Mesendoderm (in vitro differentiated cells): ENCODE results near the gene ENDOV.

Experiments
- DNase-seq: peaks from one replicate; pipeline ENCODE4 v3.0.0; 2013
- H2AK5ac ChIP-seq: 2 replicates; pipeline ENCODE4 v1.6.1; 2013; ENCODE audit warnings: low read length, inconsistent platforms
- H2BK120ac ChIP-seq: 2 replicates; pipeline ENCODE4 v1.6.1; 2013; ENCODE audit warnings: low read depth, mild to moderate bottlenecking, low read length, moderate library complexity, mixed read lengths
- H2BK15ac ChIP-seq: replicated peaks from 2 replicates; pipeline ENCODE4 v1.6.1; 2013; ENCODE audit warnings: low read depth, mild to moderate bottlenecking, moderate library complexity
- H2BK5ac ChIP-seq: 2 replicates; pipeline ENCODE4 v1.6.1; 2013; ENCODE audit warnings: low read length, inconsistent platforms
- H3K18ac ChIP-seq: 2 replicates; pipeline ENCODE4 v1.6.1; 2013; ENCODE audit warnings: mild to moderate bottlenecking, low read length, mixed read lengths
- H3K23ac ChIP-seq: one replicate; pipeline ENCODE4 v1.6.1; 2013; ENCODE audit warnings: low read length
- H3K27ac ChIP-seq: 2 replicates; pipeline ENCODE4 v1.5.1; 2013; ENCODE audit warnings: low read depth, mild to moderate bottlenecking, inconsistent platforms, low read length, moderate library complexity
- H3K27me3 ChIP-seq: 2 replicates; pipeline ENCODE4 v1.6.1; 2013; ENCODE audit warnings: low read length, control low read depth, mild to moderate bottlenecking, inconsistent platforms; ENCODE audit not compliant: insufficient read depth, poor library complexity
- H3K36me3 ChIP-seq: 2 replicates; pipeline ENCODE4 v1.6.1; 2013; ENCODE audit warnings: low read length, inconsistent platforms; ENCODE audit not compliant: control insufficient read depth, insufficient read depth
- H3K4ac ChIP-seq: one replicate; pipeline ENCODE4 v1.6.1; 2013; ENCODE audit warnings: low read depth, mild to moderate bottlenecking, low read length, moderate library complexity
- H3K4me1 ChIP-seq: 2 replicates; pipeline ENCODE4 v1.6.1; 2013; ENCODE audit warnings: low read depth, low read length, inconsistent platforms; ENCODE audit not compliant: control insufficient read depth
- H3K4me2 ChIP-seq: 2 replicates; pipeline ENCODE4 v1.6.1; 2013; ENCODE audit warnings: low read length
- H3K4me3 ChIP-seq: 2 replicates; pipeline ENCODE4 v1.5.1; 2013; ENCODE audit warnings: mild to moderate bottlenecking, low read length
- H3K56ac ChIP-seq: one replicate; pipeline ENCODE4 v1.6.1; 2013; ENCODE audit warnings: low read length
- H3K79me1 ChIP-seq: 2 replicates; pipeline ENCODE4 v1.6.1; 2013; ENCODE audit warnings: low read length, inconsistent platforms
- H3K79me2 ChIP-seq: 2 replicates; pipeline ENCODE4 v1.6.1; 2013; ENCODE audit warnings: mild to moderate bottlenecking, low read length; ENCODE audit not compliant: control insufficient read depth, insufficient read depth
- H3K9ac ChIP-seq: 2 replicates; pipeline ENCODE4 v1.6.1; 2013; ENCODE audit warnings: low read length, inconsistent platforms
- H4K5ac ChIP-seq: one replicate; pipeline ENCODE4 v1.6.1; 2013; ENCODE audit warnings: low read length
- H4K8ac ChIP-seq: one replicate; pipeline ENCODE4 v1.6.1; 2013; ENCODE audit warnings: low read depth, mild to moderate bottlenecking, control low read depth, low read length, moderate library complexity
- WGBS: extraction: QIAGEN DNeasy Blood & Tissue Kit; methylation state at CpG from one replicate; pipeline ENCODE4 v1.1.7; 2013; ENCODE audit warnings: low lambda C conversion rate, missing lambda C conversion rate; ENCODE audit not compliant: insufficient coverage; ENCODE audit errors: extremely low coverage; 5-methylcytosine and 5-hydroxymethylcytosine counted together

The ENDOV gene

DNA sequence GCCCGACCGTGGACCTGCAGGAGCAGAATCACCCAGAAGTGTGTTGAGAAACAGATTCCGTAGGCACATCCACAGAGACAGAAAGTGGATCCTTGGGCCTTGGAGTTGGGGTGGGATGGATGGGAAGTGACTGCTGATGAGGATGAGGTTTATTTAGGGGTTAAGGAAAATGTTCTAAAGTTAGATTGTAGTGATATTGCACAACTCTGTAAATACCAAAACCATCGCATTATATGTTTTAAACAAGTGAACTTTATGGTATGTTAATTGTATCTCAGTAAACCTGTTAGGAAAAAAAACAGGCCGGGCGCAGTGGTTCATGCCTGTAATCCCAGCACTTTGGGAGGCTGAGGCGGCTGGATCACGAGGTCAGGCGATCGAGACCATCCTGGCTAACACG is 3.6 kb downstream of the ENDOV start:
- Histone ChIP-seq H3K79me1 (peaks cover 4% of the 10 kb centered on the region), H3K79me2 (no peaks in the 10 kb centered on the region), H3K4me1 (peaks cover 2% of the 10 kb centered on the region), H2AK5ac (no peak overlapping the region), H4K5ac (no peak overlapping the region), H3K4ac (no peak overlapping the region), H3K9ac (no peak overlapping the region), H3K23ac (no peak overlapping the region), H3K56ac (no peak overlapping the region), H3K36me3 (no peaks in the 10 kb centered on the region), H2BK5ac (no peak overlapping the region), H2BK120ac (no peak overlapping the region), H2BK15ac (no peak overlapping the region), H3K18ac (no peak overlapping the region), H4K8ac (no peak overlapping the region), H3K27me3 (peaks cover 5% of the 10 kb centered on the region), H3K27ac (no peak overlapping the region), H3K4me2 (no peak overlapping the region), H3K4me3 (no peak overlapping the region)
- WGBS = no CpG with 5 or more reads among the region's 11 CpGs
- DNase-seq = no peak

DNA sequence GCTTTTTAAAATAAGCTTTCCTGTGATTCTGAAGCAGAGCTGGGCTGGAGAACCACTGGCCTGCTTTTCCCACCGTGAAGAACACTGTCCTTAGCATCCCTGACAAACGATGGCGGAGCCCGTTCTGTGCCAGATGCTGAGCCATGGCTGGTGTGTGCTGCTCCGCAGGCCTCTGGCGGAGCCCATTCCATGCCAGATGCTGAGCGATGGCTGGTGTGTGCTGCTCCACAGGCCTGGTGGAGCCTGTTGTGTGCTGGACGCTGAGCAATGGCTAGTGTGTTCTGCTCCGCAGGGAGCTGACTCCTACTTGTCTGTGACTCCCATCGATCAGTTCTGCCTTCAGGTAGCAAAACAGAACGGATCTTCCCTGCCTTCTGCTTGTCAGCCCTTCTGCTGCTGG is 4.3 kb downstream of the ENDOV start:
- no peak overlapping the region for H4K8ac ChIP-seq
- H3K4ac ChIP-seq = no peak overlapping the region
- H3K36me3 ChIP-seq = no peaks in the 10 kb centered on the region
- no peak overlapping the region for H3K23ac ChIP-seq
- DNase-seq = no peak
- no peaks in the 10 kb centered on the region for H3K79me2 ChIP-seq
- no peak overlapping the region for H2AK5ac ChIP-seq
- H2BK120ac ChIP-seq = no peak overlapping the region
- H3K56ac ChIP-seq = no peak overlapping the region
- H3K18ac ChIP-seq = no peak overlapping the region
- H3K79me1 ChIP-seq = peaks cover 4% of the 10 kb centered on the region
- no peak overlapping the region for H3K4me3 ChIP-seq
- no CpG with 5 or more reads among the region's 11 CpGs for WGBS
- no peak overlapping the region for H2BK15ac ChIP-seq
- H4K5ac ChIP-seq = no peak overlapping the region
- no peak overlapping the region for H2BK5ac ChIP-seq
- no peak overlapping the region for H3K27ac ChIP-seq
- H3K4me2 ChIP-seq = no peak overlapping the region
- peaks cover 2% of the 10 kb centered on the region for H3K4me1 ChIP-seq
- no peak overlapping the region for H3K9ac ChIP-seq
- peaks cover under 1% of the 10 kb centered on the region for H3K27me3 ChIP-seq

DNA sequence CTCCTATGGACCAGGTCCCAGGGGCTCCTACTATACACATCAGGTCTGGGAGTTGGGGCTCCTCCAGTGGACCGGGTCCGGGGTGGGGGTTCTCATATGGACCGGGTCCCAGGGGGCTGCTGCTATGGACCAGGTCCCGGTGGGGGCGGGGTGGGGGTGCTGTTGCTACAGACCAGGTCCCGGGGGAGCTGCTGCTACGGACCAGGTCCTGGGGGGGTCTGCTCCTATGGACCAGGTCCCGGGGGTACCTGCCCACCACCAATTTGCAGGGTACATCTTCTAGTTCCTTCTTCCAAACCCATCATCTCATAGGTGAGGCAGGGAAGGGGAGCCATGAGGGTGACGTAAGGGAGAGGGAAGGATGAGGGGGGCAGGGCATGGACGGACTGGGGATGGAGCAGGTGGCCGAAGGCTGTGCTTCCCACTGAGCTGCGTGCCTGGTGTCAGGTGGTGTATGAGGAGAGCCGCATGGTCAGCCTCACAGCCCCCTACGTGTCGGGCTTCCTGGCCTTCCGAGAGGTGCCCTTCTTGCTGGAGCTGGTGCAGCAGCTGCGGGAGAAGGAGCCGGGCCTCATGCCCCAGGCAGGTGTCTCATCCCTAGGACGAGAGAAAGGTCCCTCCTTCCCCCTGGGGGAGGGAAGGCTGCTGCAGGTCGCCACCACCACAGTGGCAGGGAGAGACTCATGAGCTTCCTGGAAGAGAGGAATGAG is 6.6 kb downstream of the ENDOV start:
- no peak overlapping the region for H2BK5ac ChIP-seq
- H3K23ac ChIP-seq = no peak overlapping the region
- H3K27me3 ChIP-seq = no peaks in the 10 kb centered on the region
- no peaks in the 10 kb centered on the region for H3K4me1 ChIP-seq
- no peak overlapping the region for H3K4ac ChIP-seq
- no peak for DNase-seq
- no peak overlapping the region for H4K8ac ChIP-seq
- H3K27ac ChIP-seq = no peak overlapping the region
- no peak overlapping the region for H2BK15ac ChIP-seq
- H3K18ac ChIP-seq = no peak overlapping the region
- H2AK5ac ChIP-seq = no peak overlapping the region
- no CpG with 5 or more reads among the region's 20 CpGs for WGBS
- H3K56ac ChIP-seq = no peak overlapping the region
- H3K79me2 ChIP-seq = no peaks in the 10 kb centered on the region
- no peak overlapping the region for H3K4me2 ChIP-seq
- H3K9ac ChIP-seq = no peak overlapping the region
- H3K4me3 ChIP-seq = no peak overlapping the region
- H3K79me1 ChIP-seq = peaks cover 1% of the 10 kb centered on the region
- H2BK120ac ChIP-seq = no peak overlapping the region
- no peak overlapping the region for H4K5ac ChIP-seq
- H3K36me3 ChIP-seq = no peaks in the 10 kb centered on the region

DNA sequence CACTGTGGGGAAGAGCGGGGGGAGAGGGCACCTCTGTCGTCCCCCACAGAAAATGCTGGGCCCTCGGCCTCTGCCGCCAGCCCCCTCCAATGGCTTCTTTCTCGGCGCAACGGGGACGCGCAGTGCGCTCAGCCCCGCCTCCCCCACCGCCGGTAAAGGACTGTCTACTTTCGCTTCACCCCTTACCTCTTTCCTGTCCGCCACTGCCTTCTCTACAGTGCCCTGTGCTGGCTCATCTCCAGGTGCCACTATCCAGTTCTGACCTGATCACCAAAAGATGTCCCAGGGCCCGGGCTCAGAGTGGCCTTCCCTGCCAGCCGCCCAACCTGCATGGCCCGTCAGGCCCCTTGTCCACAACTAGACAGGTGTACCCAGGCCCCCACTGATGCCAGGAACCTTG is 7.3 kb downstream of the ENDOV start:
- Histone ChIP-seq H4K5ac (no peak overlapping the region), H3K4me3 (no peak overlapping the region), H4K8ac (no peak overlapping the region), H2BK5ac (no peak overlapping the region), H3K4me2 (no peak overlapping the region), H2BK120ac (no peak overlapping the region), H3K9ac (no peak overlapping the region), H3K23ac (no peak overlapping the region), H3K79me1 (peaks cover under 1% of the 10 kb centered on the region), H3K27ac (no peak overlapping the region), H3K36me3 (no peaks in the 10 kb centered on the region), H3K4me1 (no peaks in the 10 kb centered on the region), H3K56ac (no peak overlapping the region), H3K27me3 (no peaks in the 10 kb centered on the region), H3K79me2 (no peaks in the 10 kb centered on the region), H3K4ac (no peak overlapping the region), H3K18ac (no peak overlapping the region), H2BK15ac (no peak overlapping the region), H2AK5ac (no peak overlapping the region)
- no peak for DNase-seq
- no CpG with 5 or more reads among the region's 18 CpGs for WGBS

DNA sequence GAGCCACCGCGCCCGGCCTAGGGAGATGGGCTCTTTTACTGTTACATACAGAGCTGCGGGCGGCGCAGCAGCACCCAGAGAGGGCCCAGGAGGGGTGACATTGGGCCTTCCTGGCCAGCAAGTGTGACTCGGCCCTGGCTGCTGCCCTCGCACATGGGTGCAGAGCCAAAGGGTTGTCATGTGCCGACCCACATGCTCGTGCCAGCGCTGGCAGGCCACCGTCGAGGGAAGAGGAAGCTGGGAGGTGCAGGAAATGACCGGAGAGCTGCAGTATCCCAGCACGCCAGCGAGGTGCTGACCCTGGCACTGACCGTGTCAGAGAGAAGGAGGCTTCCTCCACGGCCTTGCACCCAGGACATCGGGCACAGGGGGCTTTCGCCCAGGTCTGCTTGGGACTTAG is 8.0 kb downstream of the ENDOV start:
- Histone ChIP-seq H3K79me1 (no peaks in the 10 kb centered on the region), H3K9ac (no peak overlapping the region), H4K5ac (no peak overlapping the region), H2BK5ac (no peak overlapping the region), H3K56ac (no peak overlapping the region), H3K36me3 (no peaks in the 10 kb centered on the region), H3K4me3 (no peak overlapping the region), H4K8ac (no peak overlapping the region), H3K4ac (no peak overlapping the region), H3K27me3 (no peaks in the 10 kb centered on the region), H2BK15ac (no peak overlapping the region), H3K23ac (no peak overlapping the region), H3K4me1 (no peaks in the 10 kb centered on the region), H2AK5ac (no peak overlapping the region), H2BK120ac (no peak overlapping the region), H3K27ac (no peak overlapping the region), H3K79me2 (no peaks in the 10 kb centered on the region), H3K4me2 (no peak overlapping the region), H3K18ac (no peak overlapping the region)
- WGBS = no CpG with 5 or more reads among the region's 20 CpGs
- no peak for DNase-seq
